Type B pancreatic cell (in vitro differentiated cells): ENCODE data around the gene MSMP. TPM values are rescaled to one million over a fixed set of nuclear protein-coding genes. Genes with fewer than 3 reads are reported as not detected.

ENCODE experiments used
- DNase-seq: peaks from one replicate; pipeline ENCODE4 v3.0.0; 2021; ENCODE audit warnings: mixed read lengths; ENCODE audit not compliant: unreplicated experiment; ENCODE audit errors: extremely low spot score
- H3K27ac Mint-ChIP-seq: 2 replicates; pipeline ENCODE4 v1.8.0; 2021; ENCODE audit warnings: mild to moderate bottlenecking, mixed read lengths
- H3K27me3 Mint-ChIP-seq: 2 replicates; pipeline ENCODE4 v1.8.0; 2021; ENCODE audit warnings: mixed read lengths
- H3K36me3 Mint-ChIP-seq: 2 replicates; pipeline ENCODE4 v1.8.0; 2021; ENCODE audit warnings: mixed read lengths
- H3K4me1 Mint-ChIP-seq: one replicate; pipeline ENCODE4 v1.8.0; 2021; ENCODE audit warnings: mixed read lengths; ENCODE audit not compliant: unreplicated experiment
- H3K4me3 Mint-ChIP-seq: 2 replicates; pipeline ENCODE4 v1.8.0; 2021; ENCODE audit warnings: mild to moderate bottlenecking, mixed read lengths
- H3K9me3 Mint-ChIP-seq: 2 replicates; pipeline ENCODE4 v1.8.0; 2021; ENCODE audit warnings: mixed read lengths
- total RNA-seq: library from RNA; stranded (reverse); gene quantifications from 2 replicates; pipeline ENCODE4 v1.2.1, GENCODE V29; 2021; ENCODE audit warnings: low replicate concordance
- TF ChIP-seq, protein P1 (sequence below): fragments of 200-600 bp; sonication (generic); conservative IDR thresholded peaks from 2 replicates; pipeline ENCODE4 v1.5.0; 2021; ENCODE audit warnings: antibody characterized with exemption, mild to moderate bottlenecking

MSMP gene
- total RNA-seq, 1 donor from 2014 or later: not detected

DNA sequence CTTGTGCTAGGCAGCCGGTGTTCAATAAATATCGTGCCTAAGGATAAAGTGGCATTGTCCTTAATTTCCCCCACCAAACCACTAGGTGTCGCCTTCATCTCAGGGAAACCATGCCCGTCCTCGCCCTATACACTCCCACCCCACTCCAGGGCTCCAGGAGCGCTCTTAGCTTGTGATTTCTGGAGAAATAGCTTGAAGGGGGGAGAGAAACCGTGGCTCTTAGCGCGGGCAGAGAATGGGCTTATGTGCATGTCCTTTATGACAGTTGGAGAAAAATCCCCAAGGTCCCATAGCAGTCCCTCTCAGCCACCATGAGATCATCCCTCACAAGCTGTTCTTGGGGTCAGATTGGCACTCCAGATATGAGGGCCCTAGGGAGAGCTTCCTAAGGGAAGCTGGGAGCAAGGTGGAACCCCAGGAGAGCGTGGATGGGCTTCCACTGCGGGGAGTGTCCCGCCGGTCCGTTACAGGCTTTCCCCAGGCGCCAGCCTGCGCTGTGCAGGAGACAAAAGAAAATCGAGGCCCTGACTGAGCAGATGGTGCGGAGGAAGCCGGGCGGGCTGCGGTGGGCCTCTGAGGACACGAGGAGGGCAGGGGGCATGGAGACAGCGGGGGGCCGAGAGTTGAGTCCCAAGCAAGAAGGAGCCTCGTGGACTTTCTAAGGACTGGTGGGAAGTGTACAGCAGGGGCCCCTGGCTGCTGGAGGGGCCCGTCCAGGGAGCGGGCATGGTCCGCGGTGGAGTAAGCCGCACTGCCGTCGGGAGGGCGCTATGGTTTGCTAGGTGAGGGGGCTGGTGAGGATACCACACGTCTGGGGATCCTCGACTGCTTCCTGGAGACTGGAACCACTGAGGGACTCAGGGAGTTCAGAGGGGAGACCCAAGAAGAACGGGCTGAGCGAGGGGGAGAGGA, 36.6 kb upstream of the MSMP start:
- peak; percentile 75 for DNase-seq
- no peaks in the 10 kb centered on the region for H3K9me3 Mint-ChIP-seq
- H3K4me1 Mint-ChIP-seq: peaks cover 27% of the 10 kb centered on the region
- peaks cover 4% of the 10 kb centered on the region for H3K36me3 Mint-ChIP-seq
- peak overlapping the region; percentile 85 for H3K4me3 Mint-ChIP-seq
- H3K27ac Mint-ChIP-seq: peak overlapping the region; percentile 74
- H3K27me3 Mint-ChIP-seq: peaks cover 7% of the 10 kb centered on the region
- TF ChIP-seq, protein P1, sequence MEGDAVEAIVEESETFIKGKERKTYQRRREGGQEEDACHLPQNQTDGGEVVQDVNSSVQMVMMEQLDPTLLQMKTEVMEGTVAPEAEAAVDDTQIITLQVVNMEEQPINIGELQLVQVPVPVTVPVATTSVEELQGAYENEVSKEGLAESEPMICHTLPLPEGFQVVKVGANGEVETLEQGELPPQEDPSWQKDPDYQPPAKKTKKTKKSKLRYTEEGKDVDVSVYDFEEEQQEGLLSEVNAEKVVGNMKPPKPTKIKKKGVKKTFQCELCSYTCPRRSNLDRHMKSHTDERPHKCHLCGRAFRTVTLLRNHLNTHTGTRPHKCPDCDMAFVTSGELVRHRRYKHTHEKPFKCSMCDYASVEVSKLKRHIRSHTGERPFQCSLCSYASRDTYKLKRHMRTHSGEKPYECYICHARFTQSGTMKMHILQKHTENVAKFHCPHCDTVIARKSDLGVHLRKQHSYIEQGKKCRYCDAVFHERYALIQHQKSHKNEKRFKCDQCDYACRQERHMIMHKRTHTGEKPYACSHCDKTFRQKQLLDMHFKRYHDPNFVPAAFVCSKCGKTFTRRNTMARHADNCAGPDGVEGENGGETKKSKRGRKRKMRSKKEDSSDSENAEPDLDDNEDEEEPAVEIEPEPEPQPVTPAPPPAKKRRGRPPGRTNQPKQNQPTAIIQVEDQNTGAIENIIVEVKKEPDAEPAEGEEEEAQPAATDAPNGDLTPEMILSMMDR: peak; percentile 90

DNA sequence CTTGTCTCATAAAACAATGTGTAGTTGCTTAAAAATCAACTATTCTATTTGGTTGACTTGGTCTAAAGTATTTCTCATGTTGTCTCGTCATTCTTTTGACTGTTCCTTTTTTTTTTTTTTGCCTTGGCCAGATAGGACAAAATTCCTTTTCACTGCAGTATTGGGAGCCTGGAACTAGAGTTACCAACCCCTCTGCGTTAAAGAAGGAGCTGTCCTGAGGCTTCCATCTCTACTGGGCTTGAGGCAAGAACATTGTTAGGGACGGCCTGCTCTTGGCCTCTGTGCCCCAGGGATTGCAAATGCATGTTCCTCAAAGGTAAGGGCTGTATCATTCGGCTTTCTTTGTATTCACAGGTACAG, 35.9 kb upstream of the MSMP start:
- Mint-ChIP-seq H3K27me3 (peaks cover 7% of the 10 kb centered on the region), H3K9me3 (no peaks in the 10 kb centered on the region), H3K36me3 (peaks cover 4% of the 10 kb centered on the region), H3K4me3 (peak overlapping the region; percentile 85), H3K4me1 (peaks cover 23% of the 10 kb centered on the region), H3K27ac (peak overlapping the region; percentile 74)
- no peak for DNase-seq
- TF ChIP-seq, protein P1: no peak

DNA sequence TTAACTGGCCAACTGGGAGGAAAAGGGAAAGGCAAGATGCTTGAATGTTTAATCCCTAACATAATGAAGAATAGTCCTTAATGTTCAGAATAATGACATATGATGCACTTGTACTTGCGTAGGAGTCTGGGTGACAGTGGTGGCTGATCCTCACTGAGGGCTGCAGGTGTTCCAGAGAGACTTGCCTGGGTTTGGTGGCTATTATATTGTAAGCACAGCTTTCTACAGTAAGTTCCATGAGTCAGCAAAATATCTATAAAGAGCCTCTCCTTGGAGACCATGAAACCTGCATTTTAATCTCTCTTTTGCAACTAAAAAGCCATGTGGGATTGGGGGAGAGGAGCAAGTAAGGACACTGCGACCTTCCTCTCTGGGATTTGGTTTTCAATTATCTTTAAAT, 35.5 kb upstream of the MSMP start:
- Mint-ChIP-seq H3K27me3 (peaks cover 7% of the 10 kb centered on the region), H3K4me3 (no peak overlapping the region), H3K27ac (no peak overlapping the region), H3K36me3 (peaks cover 4% of the 10 kb centered on the region), H3K4me1 (peaks cover 21% of the 10 kb centered on the region), H3K9me3 (no peaks in the 10 kb centered on the region)
- TF ChIP-seq, protein P1: no peak
- DNase-seq: no peak

DNA sequence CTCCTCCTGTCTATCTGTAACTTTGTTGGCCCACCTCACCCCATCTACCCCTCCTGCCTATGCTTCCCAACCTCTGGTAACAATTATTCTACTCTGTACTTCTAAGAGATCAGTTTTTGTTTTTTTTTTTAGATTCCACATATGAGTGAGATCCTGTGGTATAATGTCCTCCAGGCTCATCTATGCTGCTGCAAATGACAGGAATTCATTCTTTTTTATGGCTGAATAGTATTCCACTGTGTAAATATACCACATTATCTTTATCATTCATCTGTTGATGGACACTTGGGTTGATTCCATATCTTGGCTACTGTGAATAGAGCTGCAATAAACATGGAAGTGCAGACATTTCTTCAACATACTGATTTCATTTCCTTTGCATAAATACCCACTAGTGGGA, 29.3 kb upstream of the MSMP start:
- TF ChIP-seq, protein P1: no peak
- peaks cover 4% of the 10 kb centered on the region for H3K36me3 Mint-ChIP-seq
- no peaks in the 10 kb centered on the region for H3K27me3 Mint-ChIP-seq
- no peaks in the 10 kb centered on the region for H3K4me1 Mint-ChIP-seq
- H3K9me3 Mint-ChIP-seq: no peaks in the 10 kb centered on the region
- no peak for DNase-seq
- H3K4me3 Mint-ChIP-seq: no peak overlapping the region
- H3K27ac Mint-ChIP-seq: no peak overlapping the region

DNA sequence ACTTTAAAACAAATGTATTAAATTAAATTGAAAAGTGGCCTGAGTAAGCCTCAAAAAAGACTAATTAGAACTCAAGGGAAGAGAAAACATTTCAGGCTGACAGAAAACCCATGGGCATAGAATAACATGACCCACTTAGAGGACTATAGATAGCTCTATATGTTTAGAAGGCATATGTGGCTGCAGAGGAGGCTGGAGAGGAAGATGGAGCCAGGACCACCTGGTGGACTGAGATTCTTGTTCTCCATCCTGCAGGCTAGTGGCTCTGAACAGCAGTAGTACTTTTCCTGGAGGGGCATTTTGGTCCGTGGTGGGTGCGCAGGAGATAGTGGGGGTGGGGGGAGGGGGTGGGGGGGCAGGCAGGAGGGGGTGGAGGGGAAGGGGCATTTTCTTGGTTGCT, 27.0 kb upstream of the MSMP start:
- DNase-seq: no peak
- Mint-ChIP-seq H3K27ac (no peak overlapping the region), H3K36me3 (no peaks in the 10 kb centered on the region), H3K9me3 (no peaks in the 10 kb centered on the region), H3K4me3 (no peak overlapping the region), H3K4me1 (no peaks in the 10 kb centered on the region), H3K27me3 (no peaks in the 10 kb centered on the region)
- TF ChIP-seq, protein P1: no peak
